NCI-H748 (cell line): Measurements from ENCODE around the gene WNK2.
A peak's percentile ranks its signal among the peaks of the same experiment; 100 is the strongest.
"Not testable (repeated sequence)": the region's sequence is repeated elsewhere in the genome, so short reads cannot be mapped to it uniquely, and the experiment has no call there.

Source experiments
- DNase-seq: peaks from one replicate; lab custom pipeline; 2025; ENCODE audit not compliant: unreplicated experiment; lab: John Stamatoyannopoulos, UW

The WNK2 gene

DNA sequence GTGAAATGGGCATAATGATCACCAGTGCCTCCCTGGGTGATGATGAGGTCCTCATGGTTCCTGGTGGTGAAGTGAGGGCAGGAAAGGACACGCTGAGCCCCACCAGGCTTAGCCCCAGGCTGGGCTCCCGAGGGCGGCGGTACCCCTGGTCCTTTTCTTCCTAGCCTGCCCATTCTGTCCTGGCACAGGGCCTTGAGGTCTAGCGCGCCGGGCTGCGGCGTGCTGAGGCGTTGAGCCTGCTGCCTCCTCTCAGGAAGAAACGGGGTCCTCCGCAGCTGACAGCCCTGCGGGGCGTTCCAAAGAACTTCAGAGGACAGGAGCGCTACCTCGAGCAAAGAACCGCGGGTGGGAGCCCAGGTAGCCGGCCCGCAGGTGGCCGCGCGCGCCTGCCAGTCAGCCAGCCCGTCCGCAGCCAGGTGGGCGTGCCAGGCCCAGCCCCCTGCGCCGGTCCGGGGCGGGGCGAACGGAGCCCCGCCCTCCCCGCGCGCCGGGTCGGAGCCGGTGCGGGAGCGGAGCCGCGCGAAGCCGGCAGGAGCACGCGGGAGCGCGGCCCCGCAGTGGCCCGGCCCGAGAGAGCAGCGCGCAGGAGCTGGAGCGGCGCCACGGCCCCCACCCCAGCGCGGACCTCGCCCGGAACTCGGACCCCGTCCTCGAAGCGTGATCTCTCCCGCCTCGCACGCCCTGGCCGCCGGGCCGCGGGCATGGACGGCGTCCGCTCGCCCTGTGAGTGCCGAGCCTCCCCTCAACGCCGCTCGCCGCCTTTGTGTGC is at the start of gene WNK2:
WNK2 (plus strand) TSS at position 477 of the 769 bp plus-strand sequence. CDS start 791 bp downstream, outside the sequence.
- DNase-seq, result peak; percentile 80

DNA sequence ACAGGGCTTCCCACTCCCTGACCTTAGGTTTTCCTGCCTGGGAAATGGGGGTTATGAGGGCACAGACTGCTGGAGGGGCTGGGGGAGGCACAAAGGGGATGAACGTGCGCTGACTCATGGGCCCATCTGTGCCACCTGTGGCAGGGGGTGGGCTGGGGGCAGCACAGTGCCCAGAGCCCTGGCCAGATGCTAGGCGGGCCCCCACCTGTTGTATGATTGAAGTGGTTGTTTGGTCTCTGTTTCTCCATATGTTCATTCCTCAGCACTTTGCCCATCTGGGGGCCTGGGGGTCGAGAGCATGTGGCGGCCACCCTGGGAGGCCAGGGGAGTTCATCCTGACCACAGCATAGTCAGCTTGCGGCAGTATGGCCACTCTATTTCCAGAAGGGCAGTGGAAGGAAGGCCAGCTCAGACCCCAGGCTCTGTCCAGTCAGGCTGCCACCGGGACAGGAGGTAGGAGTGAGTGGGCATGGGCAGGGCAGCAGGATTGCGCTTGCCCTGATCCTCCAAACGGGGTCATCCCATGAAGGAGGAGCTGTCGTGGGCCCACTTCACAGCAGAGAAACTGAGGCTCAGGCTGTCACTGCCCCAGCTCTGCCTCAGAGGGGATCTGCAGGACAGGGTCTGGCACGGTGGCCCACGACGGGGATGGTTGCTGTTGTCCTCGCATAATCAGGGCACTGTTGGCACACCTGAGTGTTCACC is 49.0 kb upstream of the WNK2 start:
- DNase-seq, result peak; percentile 47

DNA sequence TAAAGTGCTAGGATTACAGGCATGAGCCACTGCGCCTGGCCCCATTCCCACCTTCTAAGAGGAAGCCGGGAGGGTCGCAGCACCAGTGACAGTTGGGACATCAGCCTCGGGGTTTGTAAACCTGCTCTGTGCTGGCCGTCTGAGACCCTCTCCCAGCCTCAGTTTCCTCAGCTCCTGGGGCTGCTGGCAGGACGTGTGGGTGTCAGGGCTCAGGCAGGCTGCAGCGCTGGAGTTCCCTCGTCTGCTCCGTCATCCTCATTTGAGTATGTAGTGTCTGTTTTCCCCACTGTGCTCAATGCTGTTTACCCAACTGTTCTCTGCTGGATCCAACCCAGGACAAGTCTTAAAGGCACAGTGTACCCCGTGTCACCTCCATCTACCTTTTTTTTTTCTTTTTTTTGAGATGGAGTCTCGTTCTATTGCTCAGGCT is 47.9 kb upstream of the WNK2 start:
- peak; percentile 18 for DNase-seq

DNA sequence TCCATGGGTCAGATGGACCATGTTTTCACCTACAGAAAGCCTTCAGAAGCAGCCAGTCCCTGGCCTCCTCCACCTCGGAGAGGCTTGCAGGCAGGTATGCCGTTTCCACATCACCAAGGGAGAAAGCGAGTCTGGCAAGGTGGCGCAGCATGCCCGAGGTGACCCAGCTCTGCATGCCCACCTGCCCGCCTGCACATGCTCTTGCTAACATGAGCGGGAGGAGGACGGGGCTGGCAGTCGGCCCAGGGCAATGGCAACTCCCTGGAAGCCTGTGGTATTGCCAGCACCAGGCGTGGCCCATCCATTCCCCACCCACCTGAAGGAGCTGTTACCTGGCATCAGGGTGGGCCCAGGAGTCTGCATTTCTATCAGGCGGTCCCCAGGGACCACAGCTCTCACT is 46.6 kb upstream of the WNK2 start:
- no peak for DNase-seq

DNA sequence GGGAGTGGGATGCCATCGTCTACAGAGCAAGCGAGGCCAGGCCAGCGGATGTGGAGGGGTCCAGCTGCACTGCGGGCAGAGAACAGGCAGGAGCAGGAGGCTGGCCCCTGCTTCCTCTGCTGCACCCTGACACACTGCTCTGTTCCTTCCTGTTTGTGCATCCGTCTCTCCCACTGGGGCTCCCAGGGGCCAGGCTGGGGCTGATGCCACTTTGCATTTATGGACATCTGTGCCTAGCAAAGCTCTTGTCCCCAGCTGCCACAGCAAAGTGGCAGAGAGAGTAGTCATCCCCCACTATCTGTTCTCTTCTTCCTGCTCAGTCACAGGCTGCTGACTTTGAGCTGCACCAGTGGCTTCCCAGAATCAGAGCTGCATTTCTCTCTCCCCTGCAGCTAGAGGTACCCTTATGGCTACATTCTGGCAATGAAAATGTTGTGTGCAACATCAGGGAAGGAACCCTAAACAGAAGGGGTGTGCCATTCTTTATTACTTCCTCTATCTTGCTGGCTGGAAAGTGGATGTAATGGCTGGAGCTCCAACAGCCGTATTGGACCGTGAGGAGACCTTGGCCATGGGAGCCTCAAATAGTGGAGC is 45.7 kb upstream of the WNK2 start:
- DNase-seq, result no peak

DNA sequence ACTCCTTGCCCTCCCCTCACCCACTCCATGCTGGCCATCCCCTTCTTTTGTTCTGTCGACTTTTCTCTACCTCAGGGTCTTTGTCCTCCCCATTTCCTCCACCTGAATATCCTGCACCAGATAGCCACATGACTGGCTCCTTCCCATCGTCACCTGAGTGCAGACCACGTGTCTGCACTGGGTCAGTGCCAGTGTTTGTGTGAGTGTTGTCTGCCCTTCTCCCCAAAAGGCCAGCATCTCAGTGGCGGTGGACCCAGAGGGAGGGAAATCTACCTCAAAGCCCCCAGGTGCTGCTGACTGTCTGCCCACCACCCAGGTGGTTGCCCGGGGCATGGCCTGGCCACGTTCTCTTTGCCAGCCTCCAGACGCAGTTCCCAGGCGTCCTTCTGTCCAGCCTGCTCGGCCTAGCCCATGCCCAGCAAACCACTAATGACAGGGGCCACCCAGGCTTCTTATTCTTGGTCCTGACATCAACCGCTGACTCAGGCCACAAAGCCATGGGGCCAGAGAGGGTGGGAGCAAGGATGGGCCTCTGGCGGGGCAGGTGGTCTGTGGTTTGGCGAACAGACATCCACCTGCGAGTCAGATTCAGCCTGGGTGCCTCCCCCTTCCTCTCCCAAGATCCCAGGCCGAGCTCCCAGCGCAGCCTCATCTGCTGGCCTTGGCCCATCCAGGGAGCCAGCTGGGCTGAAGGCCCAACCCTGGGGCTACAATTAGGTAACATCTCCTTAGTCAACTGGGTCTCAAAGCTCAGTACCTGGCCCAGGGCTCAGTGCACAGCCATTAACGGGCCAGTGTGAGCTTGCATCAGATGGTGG is 44.4 kb upstream of the WNK2 start:
- DNase-seq, result no peak

DNA sequence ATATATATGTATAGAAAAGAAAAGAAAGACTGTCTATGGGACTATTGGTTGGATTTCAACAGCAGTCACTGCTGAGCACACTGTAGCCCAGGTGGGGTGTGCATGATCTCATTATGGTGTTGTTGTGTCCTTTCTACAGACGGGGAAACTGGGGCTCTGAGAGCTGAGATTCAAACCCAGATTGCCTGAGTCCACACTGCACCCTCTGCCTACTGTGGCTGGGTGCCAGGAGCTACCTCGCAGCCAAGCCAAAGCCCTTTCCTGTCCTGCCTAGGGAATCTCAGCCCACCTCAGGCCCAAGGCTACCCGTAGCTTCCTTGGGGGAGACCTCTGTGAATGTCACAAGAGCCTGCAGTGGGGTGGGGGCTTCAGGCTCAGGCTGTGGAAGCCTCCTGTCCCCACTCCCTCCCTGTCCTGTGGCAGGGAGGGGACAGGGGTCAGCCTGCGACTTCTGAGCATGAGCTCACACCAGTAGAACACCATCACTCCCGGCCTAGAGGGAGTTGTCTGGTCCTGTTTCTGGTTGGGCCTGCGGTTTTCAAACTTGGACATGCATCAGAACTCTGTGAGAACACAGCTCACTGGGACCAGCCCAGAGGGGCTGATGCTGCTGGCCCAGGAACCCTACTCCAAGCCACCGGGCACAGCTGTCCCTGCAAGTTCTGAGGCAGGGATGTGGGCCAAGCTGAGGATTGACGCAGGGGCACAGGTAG is 42.0 kb upstream of the WNK2 start:
- DNase-seq, result no peak

DNA sequence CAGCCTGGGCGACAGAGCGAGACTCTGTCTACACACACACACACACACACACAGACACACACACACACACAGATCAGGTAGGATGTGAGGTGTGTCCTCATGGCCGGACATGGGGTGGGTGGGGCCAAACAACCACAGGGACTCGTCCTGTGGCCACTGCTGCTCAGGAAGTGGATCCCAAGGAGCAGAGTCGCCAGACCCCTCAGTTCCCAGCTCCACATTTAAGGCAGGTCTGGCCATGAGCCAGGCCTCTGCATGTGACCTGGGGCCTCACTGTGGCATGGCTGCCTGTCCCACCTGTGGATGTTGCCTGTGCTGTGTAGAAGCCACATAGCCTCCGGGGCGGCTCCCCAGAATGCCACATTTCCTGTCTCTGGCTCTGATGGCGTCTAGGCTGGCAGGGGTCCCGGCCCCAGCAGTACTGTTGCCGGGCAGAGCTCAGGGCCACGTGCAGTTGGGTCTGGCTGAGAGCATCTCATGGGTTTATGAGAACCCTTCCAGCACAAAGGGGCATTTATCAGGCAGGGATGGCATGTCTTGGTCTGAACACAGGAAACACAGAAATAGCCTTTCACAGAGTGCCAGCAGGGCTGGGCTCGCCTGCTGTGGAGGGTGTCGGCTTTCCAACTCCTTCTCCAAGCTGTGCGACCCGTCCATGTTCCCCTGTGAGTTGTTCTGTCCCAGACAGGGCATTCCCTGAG is 40.0 kb upstream of the WNK2 start:
- no peak for DNase-seq

DNA sequence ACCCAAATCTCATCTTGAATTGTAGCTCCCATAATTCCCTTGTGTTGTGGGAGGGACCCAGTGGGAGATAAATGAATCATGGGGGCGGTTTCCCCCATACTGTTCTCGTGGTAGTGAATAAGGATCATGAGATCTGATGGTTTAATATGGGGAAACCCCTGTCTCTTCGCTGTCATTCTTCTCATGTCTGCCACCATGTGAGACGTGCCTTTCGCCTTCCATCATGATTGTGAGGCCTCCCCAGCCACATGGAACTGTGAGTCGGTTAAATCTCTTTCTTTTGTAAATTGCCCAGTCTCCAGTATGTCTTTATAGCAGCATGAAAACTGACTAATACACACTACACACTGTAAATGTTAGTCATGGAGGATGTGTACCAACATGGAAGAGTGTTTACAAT is 37.2 kb upstream of the WNK2 start:
- not testable (repeated sequence) for DNase-seq

DNA sequence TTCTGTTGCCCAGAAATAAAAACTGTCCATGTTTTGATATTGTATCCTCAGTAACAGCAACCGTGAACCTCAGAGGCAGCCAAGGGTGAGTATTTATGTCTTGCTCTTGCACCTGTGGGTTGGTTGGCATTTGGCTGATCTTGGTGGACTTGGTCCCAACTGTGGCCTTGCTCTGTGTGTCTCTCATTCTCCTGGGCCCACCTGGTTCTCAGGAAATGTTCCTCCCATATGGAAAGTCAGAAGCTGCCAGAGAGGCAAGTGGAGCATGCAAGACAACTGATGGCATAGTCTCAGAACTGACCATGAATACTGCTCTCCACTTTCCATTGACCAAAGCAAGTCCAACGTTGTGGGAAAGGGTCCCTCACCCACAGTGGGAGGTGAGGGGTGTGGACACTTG is 36.3 kb upstream of the WNK2 start:
- DNase-seq, result no peak

DNA sequence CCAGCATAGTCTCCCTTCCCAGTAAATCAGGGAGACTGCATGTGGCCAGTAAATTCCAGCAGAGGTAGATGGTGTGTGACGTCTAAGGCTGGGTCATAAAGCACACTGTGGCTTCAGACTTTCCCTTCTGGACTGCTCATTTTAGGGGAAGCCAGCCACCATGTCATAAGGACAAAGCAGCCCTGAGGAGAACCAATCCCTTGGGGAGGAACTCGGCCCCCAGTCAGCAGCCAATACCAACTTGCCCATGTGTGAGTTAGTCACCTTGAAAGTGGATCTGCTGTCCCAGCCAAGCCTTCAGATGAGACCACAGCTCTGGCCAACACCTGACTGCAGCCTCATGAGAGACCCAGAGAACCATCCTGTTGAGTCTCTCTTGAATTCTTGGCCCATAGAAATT is 35.2 kb upstream of the WNK2 start:
- DNase-seq, result no peak

DNA sequence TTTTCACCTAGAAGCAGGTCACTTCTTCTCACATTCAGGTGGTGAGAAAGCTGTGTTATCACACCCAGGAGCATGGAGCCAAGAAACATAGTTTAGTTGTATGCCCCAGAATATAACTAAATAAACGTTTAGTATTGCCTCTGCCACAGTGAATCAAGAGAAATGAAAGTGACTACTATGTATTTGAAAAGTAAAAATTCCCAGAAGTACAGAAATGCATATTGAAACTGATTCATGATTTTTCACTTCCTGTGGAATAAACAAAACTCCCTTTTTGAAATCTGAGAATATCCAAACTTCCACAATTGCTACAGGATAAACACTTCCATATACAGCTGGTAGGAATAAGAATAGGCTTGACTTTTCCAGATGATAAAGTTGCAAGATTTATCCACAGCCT is 34.6 kb upstream of the WNK2 start:
- DNase-seq, result no peak

DNA sequence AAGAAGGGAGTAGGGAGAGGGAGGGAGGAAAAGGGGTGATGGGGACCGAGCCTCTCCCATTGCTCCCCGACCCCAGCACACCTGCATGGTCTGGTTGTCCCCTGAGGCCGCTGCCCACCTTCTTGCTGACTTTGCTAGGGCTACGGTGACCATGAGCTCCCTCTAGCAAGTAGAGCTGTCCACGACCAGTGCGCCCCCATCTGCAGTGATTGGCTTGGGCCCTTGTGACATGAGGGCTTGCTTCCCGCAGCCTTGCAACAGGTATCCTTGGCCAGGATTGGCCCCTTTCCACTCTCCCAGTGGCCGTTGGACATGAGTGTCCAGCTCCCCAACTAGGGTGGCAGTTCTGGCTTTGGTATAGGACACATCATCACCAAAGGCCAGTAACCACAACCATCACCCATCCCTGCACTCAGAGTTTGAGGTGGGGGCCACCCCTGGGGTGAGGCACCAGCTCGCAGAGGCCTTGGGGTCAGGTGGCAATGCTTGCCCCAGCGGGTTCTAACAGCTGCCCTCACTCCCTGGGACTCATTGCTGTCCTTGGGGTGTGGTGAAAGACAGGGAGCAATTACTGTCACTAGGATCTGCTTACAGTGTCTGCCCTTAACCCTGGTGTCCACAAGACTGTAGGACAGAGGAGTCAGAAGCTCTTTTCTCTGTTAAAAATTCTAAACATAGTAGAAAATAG is 32.7 kb upstream of the WNK2 start:
- no peak for DNase-seq

DNA sequence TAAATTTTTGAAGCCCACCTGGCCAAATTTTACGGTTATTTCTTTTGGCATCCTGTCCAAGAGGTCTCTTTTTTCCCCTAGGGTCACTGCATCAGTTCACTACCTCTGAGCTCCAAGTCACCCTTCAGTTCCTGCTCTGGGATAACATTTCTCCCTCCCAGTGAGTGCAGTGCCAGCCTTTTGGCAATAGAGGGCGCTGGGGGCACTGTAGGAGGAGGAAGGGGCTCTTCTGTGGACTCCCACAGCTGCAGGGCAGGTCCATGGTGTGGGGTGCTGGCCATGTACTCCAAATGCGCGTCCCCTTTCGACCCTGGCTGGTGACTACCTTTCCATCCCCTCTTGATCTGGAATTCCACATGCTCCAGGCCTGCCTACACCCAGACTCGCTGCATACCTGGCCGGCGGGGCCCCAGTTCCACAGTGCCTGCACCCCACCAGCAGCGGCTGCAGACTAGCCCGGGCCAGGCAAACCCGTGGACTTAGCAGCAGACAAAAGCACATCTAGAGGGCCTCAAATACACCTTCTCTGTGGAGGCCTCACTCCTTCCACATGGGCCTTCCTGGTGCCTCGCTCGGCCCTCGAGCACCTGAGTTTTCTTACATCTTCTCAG is 29.5 kb upstream of the WNK2 start:
- DNase-seq, result peak; percentile 59

DNA sequence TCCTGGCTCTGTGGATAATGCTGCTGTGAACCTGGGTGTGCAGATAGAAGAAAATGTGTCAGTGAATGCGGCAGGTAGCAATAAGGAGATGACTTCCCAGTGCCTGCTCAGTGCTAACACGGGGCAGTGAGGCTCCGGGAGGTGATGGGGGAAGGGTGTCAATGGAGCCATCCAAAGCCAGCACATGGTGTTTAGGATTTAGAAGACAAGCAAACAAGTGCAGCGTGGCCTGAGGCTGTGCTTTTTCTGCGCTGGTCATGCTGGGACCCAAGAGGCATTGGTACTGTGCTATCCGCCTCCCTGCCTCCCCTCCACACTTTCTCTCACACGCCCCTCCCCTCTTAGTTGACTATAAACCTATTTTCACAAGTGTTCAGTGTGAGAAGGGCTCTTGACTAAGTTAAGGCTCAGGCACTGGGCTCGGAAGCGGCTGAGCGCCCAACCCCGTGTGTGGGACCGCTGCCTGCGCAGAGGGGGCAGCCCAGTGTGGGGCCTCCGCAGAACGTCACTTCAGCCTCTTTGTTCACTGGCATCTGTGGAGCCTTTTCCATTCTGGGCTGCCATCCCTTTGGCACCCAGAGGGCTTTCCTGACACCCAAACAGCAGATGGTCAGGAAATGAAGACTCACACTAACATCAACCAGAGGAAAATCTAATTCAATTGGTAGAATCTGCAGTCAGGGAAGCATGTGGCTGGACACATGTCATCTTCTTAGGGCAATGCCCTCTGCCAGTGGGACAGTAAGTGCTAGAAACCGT is 28.0 kb upstream of the WNK2 start:
- DNase-seq, result no peak

DNA sequence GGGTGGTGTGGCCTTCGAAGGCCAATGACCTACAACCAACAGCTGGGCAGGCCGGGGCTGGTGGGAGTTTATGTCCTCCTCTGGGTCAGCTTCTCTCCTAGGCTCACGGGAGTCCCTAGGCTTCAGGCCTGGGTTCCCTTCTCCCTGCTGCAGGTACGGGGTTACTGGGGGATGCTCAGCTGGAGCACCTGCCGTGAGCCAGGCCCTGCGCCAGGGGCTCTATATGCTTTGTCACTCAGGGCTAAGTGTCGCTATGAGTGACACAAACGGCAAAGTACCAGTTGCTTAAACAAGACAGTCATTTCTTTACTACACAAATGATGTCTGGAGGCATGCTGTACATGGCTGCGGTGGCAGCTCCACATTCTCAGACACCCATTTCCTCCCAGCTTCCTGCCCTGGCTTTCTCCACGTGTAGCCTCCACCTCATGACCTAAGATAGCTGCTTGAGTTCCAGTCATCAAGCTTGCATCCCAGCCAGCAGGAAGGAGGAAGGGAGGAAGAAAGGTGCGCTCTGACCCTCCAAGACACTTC is 27.4 kb upstream of the WNK2 start:
- DNase-seq, result no peak

DNA sequence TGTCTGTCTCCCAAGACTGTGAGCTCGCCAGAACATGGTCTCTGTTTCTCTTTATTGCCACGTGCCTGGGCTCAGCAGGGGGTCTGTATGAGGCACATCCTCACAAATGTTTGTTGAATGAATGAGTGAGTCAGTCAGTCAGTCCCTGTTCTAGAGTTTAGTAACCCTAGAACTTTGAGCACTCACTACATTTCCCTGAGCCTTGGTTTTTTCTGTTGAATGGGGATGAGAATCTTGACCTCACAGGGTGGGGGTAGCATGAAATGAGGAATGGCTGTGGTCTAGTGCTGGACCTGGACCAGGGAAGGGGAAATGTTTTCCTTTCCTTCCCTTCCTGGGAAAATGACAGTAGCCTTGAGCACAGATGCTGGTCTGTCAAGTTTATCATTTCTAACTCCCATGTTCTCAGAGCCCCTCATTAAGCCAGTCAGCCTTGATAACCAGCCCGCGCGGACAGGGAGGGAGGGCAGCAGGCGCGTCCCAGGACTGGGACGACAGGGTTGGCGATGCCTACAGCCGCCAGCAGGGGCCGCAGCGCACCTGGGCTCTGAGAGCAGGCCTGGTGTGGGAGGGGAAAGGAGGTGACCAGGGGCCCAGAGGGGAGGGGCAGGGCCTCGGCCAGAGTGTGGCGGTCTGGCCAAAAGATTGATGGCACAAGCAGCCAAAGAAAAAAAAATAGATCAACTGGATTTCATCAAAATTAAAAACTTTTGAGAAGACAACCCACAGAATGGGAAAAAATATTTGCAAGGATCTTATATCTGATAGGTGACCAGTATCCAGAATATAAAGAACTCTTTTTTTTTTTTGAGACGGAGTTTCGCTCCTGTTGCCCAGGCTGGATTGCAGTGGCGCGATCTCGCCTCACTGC is 24.1 kb upstream of the WNK2 start:
- peak; percentile 83 for DNase-seq
